Measurements from ENCODE around the gene ASB18. TPM values are rescaled to one million over a fixed set of nuclear protein-coding genes. Genes with fewer than 3 reads are reported as not detected.

Gene ASB18
- total and polyA plus RNA-seq, 2 experiments from 2014 or later, result not detected

DNA sequence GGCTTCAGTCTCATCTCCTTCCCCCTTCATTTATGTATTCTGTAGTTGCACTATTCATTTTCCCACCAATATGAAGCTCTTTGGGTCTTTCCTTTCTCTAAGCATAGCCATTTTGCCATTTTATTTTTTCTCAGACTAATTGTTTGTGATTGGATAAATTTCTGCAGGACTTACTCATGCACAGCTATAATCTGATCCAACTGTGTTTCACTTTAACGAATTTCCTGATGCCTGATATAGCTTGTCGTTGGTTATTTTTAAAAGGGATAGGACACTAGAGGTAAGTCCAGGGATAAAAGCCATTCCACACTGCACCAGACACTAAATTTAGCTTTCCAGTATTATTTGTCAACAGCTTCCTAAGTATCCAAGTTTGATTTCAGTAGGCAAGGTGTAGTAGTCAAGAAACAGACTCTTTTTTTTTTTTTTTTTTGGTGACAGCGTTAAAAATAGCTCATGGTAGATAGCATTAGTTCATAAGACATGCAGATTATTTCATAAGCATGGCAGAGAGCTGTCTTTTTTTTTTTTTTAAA lies 17.4 kb downstream of the ASB18 start:
- no peak for DNase-seq (ENCODE audit: low spot score)
- H2AFZ ChIP-seq, result no peak overlapping the region
- no peaks in the 10 kb centered on the region for H3K9me2 ChIP-seq (replicated peaks; ENCODE audit: insufficient read depth)
- H3K4me2 ChIP-seq, result no peak overlapping the region
- no peaks in the 10 kb centered on the region for H3K36me3 ChIP-seq (replicated peaks; ENCODE audit: insufficient read depth, low read depth)
- 78% methylated on average over 3 of the region's 3 CpGs for WGBS (ENCODE audit: low lambda C conversion rate, missing lambda C conversion rate)
- H3K27ac ChIP-seq, result no peak overlapping the region
- no peaks in the 10 kb centered on the region for H3K4me1 ChIP-seq (ENCODE audit: insufficient read depth)
- no peak overlapping the region for H3K4me3 ChIP-seq
- TF ChIP-seq CTCF (IDR thresholded peaks at IDR 0.05; ENCODE audit: poor library complexity) (no peak), EZH2 (IDR thresholded peaks at IDR 0.05; ENCODE audit: borderline replicate concordance) (no peak), EZH2phosphoT487 (IDR thresholded peaks at IDR 0.05; ENCODE audit: low read depth, severe bottlenecking, unreplicated experiment) (no peak)
- H3K9me3 ChIP-seq (ENCODE audit: low read depth), result no peaks in the 10 kb centered on the region
- H3K27me3 ChIP-seq, result peaks cover 6% of the 10 kb centered on the region
- H4K20me1 ChIP-seq (ENCODE audit: insufficient read depth, poor library complexity, severe bottlenecking), result no peaks in the 10 kb centered on the region
- no peaks in the 10 kb centered on the region for H3K79me2 ChIP-seq

- Histone ChIP-seq H4K20me1 (ENCODE audit: insufficient read depth, poor library complexity, severe bottlenecking) (no peaks in the 10 kb centered on the region), H3K27ac (no peak overlapping the region), H3K27me3 (peaks cover 32% of the 10 kb centered on the region), H3K36me3 (replicated peaks; ENCODE audit: insufficient read depth, low read depth) (no peaks in the 10 kb centered on the region), H3K4me3 (no peak overlapping the region), H3K4me2 (no peak overlapping the region), H3K9me3 (ENCODE audit: low read depth) (no peaks in the 10 kb centered on the region), H3K79me2 (no peaks in the 10 kb centered on the region), H3K4me1 (ENCODE audit: insufficient read depth) (no peaks in the 10 kb centered on the region), H2AFZ (no peak overlapping the region), H3K9me2 (replicated peaks; ENCODE audit: insufficient read depth) (no peaks in the 10 kb centered on the region)
- TF ChIP-seq EZH2 (IDR thresholded peaks at IDR 0.05; ENCODE audit: borderline replicate concordance), result no peak
- TF ChIP-seq EZH2phosphoT487 (IDR thresholded peaks at IDR 0.05; ENCODE audit: low read depth, severe bottlenecking, unreplicated experiment), result no peak
- TF ChIP-seq CTCF (IDR thresholded peaks at IDR 0.05; ENCODE audit: poor library complexity), result no peak
- DNase-seq (ENCODE audit: low spot score), result no peak
- 99% methylated on average over 5 of the region's 5 CpGs for WGBS (ENCODE audit: low lambda C conversion rate, missing lambda C conversion rate)
Observed at GRCh38 chr2:236244256-236244655, 19.9 kb downstream of the ASB18 start.

DNA sequence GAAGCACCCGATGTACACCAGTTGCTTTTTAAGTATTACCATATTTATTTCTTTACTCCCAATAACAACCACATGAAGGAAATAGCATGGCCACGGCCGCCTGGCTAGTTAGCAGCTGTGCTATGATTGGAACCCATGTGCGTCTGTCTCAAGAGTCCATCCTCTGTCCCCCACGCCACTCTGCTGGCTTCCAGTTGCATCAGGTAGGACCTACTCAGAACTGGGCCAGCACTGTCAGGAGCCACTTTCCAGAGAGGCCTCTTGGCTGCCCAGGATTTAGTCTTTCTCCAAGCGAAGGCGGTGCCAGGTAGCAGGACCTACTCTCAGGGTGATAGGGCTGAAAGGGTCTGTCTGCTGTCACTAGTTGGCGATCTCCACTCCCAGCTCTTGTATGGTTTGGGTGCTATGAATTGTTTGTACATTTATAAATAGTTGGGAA lies 22.1 kb downstream of the ASB18 start:
- Histone ChIP-seq H3K27me3 (peaks cover 44% of the 10 kb centered on the region), H3K79me2 (no peaks in the 10 kb centered on the region), H3K36me3 (replicated peaks; ENCODE audit: insufficient read depth, low read depth) (no peaks in the 10 kb centered on the region), H2AFZ (no peak overlapping the region), H3K4me3 (no peak overlapping the region), H3K27ac (no peak overlapping the region), H3K9me2 (replicated peaks; ENCODE audit: insufficient read depth) (no peaks in the 10 kb centered on the region), H3K4me2 (no peak overlapping the region), H3K4me1 (ENCODE audit: insufficient read depth) (peaks cover under 1% of the 10 kb centered on the region), H3K9me3 (ENCODE audit: low read depth) (no peaks in the 10 kb centered on the region), H4K20me1 (ENCODE audit: insufficient read depth, poor library complexity, severe bottlenecking) (no peaks in the 10 kb centered on the region)
- WGBS (ENCODE audit: low lambda C conversion rate, missing lambda C conversion rate), result 95% methylated on average over 8 of the region's 8 CpGs
- DNase-seq (ENCODE audit: low spot score), result no peak
- TF ChIP-seq EZH2phosphoT487 (IDR thresholded peaks at IDR 0.05; ENCODE audit: low read depth, severe bottlenecking, unreplicated experiment), result no peak
- no peak for TF ChIP-seq CTCF (IDR thresholded peaks at IDR 0.05; ENCODE audit: poor library complexity)
- no peak for TF ChIP-seq EZH2 (IDR thresholded peaks at IDR 0.05; ENCODE audit: borderline replicate concordance)
